GM19043 (cell line): ENCODE measurements around the gene TBC1D17.

Experiments
- ATAC-seq: cut with Tn5 transposase; IDR thresholded peaks from one replicate; pipeline ENCODE4 v1.9.1; 2021; ENCODE audit warnings: low read depth; ENCODE audit not compliant: unreplicated experiment

Gene TBC1D17

GRCh38 chr19:49932041-49932451, 54.5 kb downstream of the TBC1D17 start:
- no peak for ATAC-seq

- ATAC-seq = no peak
Observed at GRCh38 chr19:49932731-49933131, 55.2 kb downstream of the TBC1D17 start.

- no peak for ATAC-seq
Observed at GRCh38 chr19:49933643-49934042, 56.1 kb downstream of the TBC1D17 start.

DNA sequence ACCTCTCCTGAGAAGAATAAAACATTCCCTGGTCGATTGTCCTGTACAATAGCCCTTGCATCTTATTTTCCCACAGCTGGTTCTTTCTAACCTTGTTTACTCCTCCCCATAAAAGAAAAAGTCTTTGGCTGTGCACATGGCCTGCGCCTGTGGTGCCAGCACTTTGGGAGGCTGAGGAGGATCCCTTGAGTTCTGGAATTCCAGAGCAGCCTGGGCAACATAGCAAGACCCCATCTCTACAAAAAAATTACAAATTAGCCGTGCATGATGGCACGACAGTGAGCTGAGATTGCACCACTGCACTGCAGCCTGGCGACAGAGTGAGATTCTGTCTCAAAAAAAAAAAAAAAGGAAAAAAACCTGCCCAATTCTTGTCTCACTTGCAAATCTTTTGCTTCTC, 59.0 kb downstream of the TBC1D17 start:
- ATAC-seq = no peak

- ATAC-seq = no peak
Observed at GRCh38 chr19:49937750-49938381, 60.4 kb downstream of the TBC1D17 start.
